NCI-H1092 treated with DMSO at 0.1 percent for 48 hours (cell line): ENCODE data around the gene ZSWIM5.
"Not testable (repeated sequence)": the region's sequence is repeated elsewhere in the genome, so short reads cannot be mapped to it uniquely, and the experiment has no call there.

Experiments
- DNase-seq: peaks from one replicate; lab custom pipeline; 2025; lab: John Stamatoyannopoulos, UW

ZSWIM5 gene

GRCh38 chr1:45200906-45201500 is 5.4 kb downstream of the ZSWIM5 start:
- DNase-seq = no peak

GRCh38 chr1:45200435-45200834 is 6.0 kb downstream of the ZSWIM5 start:
- no peak for DNase-seq

- no peak for DNase-seq
These were observed 8.2 kb downstream of the ZSWIM5 start for GRCh38 chr1:45198185-45198584.

GRCh38 chr1:45196863-45197262 is 9.5 kb downstream of the ZSWIM5 start:
- no peak for DNase-seq

- no peak for DNase-seq
These were observed 15.0 kb downstream of the ZSWIM5 start for GRCh38 chr1:45191418-45191783.

GRCh38 chr1:45187725-45188124 is 18.7 kb downstream of the ZSWIM5 start:
- DNase-seq = no peak

GRCh38 chr1:45179918-45180519 is 26.4 kb downstream of the ZSWIM5 start:
- DNase-seq = not testable (repeated sequence)

- no peak for DNase-seq
These were observed 29.0 kb downstream of the ZSWIM5 start for GRCh38 chr1:45177452-45177851.

GRCh38 chr1:45172764-45173163 is 33.6 kb downstream of the ZSWIM5 start:
- DNase-seq = no peak

GRCh38 chr1:45172005-45172404 is 34.4 kb downstream of the ZSWIM5 start:
- DNase-seq = no peak

- no peak for DNase-seq
These were observed 34.8 kb downstream of the ZSWIM5 start for GRCh38 chr1:45171575-45171974.

- no peak for DNase-seq
These were observed 36.2 kb downstream of the ZSWIM5 start for GRCh38 chr1:45170151-45170742.

- DNase-seq = not testable (repeated sequence)
These were observed 38.5 kb downstream of the ZSWIM5 start for GRCh38 chr1:45167947-45168346.

GRCh38 chr1:45164307-45164706 is 42.1 kb downstream of the ZSWIM5 start:
- not testable (repeated sequence) for DNase-seq

GRCh38 chr1:45163111-45163510 is 43.3 kb downstream of the ZSWIM5 start:
- DNase-seq = not testable (repeated sequence)

GRCh38 chr1:45162041-45163035 is 44.1 kb downstream of the ZSWIM5 start:
- not testable (repeated sequence) for DNase-seq

GRCh38 chr1:45155957-45156356 is 50.4 kb downstream of the ZSWIM5 start:
- no peak for DNase-seq

GRCh38 chr1:45155423-45155822 is 51.0 kb downstream of the ZSWIM5 start:
- no peak for DNase-seq

- no peak for DNase-seq
These were observed 54.3 kb downstream of the ZSWIM5 start for GRCh38 chr1:45152126-45152525.

- DNase-seq = no peak
These were observed 58.1 kb downstream of the ZSWIM5 start for GRCh38 chr1:45148209-45148825.

GRCh38 chr1:45146833-45147232 is 59.6 kb downstream of the ZSWIM5 start:
- no peak for DNase-seq
